ENCODE data around the gene CYGB. TPM values are rescaled to one million over a fixed set of nuclear protein-coding genes. Genes with fewer than 3 reads are reported as not detected.

The CYGB gene
- polyA plus RNA-seq, 3 donors = not detected

- 67% methylated on average over 4 of the region's 6 CpGs for WGBS (ENCODE audit: insufficient coverage)
- H3K4me1 Mint-ChIP-seq = peaks cover 55% of the 10 kb centered on the region
- no peak overlapping the region for H3K4me3 Mint-ChIP-seq
Measured at GRCh38 chr17:76513306-76513692, 24.2 kb downstream of the CYGB start.

More at GRCh38 chr17:76513306-76513692, 24.2 kb downstream of the CYGB start:
- intact Hi-C loops (cut with micrococcal nuclease) = no loop called here
- no peak for TF ChIP-seq CTCF (IDR thresholded peaks at IDR 0.05)
- Mint-ChIP-seq H3K9me3 (peaks cover 0 to 8% (median 0%) of the 10 kb centered on the region in 7 donors), H3K27ac (peak overlapping the region in 4 of 7 donors; percentile 32 to 72 (median 70)), H3K27me3 (ENCODE audit: low read depth in 3 of 3) (peaks cover 3 to 13% (median 3%) of the 10 kb centered on the region in 3 donors), H3K36me3 (peaks cover 0 to 1% of the 10 kb centered on the region in 2 donors)
- Histone ChIP-seq H3K27ac (ENCODE audit: low read depth in 1 of 2, low read length in 2 of 2) (no peak overlapping the region), H3K27me3 (ENCODE audit: control insufficient read depth in 2 of 2, insufficient read depth in 2 of 2, low read length in 2 of 2) (no peaks in the 10 kb centered on the region), H3K79me2 (ENCODE audit: insufficient read depth, low read length) (no peaks in the 10 kb centered on the region), H3K4me1 (ENCODE audit: control insufficient read depth in 1 of 2, insufficient read depth in 2 of 2, low read length in 2 of 2) (peaks cover 41 to 47% of the 10 kb centered on the region in 2 donors), H4K20me1 (ENCODE audit: insufficient read depth, low read length) (no peaks in the 10 kb centered on the region), H3K4me3 (replicated peaks in 1 of 3; ENCODE audit: low read depth in 2 of 3, low read length in 3 of 3) (no peak overlapping the region), H2AFZ (ENCODE audit: insufficient read depth, low read depth, low read length, poor library complexity, severe bottlenecking) (no peak overlapping the region), H3K4me2 (replicated peaks; ENCODE audit: extremely low read depth, low read length, poor library complexity, severe bottlenecking) (no peak overlapping the region), H3K9me3 (replicated peaks in 1 of 2; ENCODE audit: control insufficient read depth in 1 of 2, insufficient read depth in 1 of 2, low read length in 2 of 2) (no peaks in the 10 kb centered on the region), H3K9ac (ENCODE audit: insufficient read depth, low read length, poor library complexity, severe bottlenecking) (no peak overlapping the region), H3K36me3 (replicated peaks in 1 of 2; ENCODE audit: control insufficient read depth in 1 of 2, insufficient read depth in 2 of 2, low read length in 2 of 2) (no peaks in the 10 kb centered on the region)
- no peak for DNase-seq
